WI38 (cell line): Measurements from ENCODE around the gene TCHHL1.

Source experiments
- H3K4me3 ChIP-seq: 2 replicates; pipeline ENCODE4 v1.5.1; 2011; ENCODE audit warnings: low read depth, mild to moderate bottlenecking, control low read depth, low read length
- TF ChIP-seq, protein P1 (sequence below): IDR thresholded peaks from 2 replicates; pipeline ENCODE4 v1.5.1; 2012; ENCODE audit warnings: low read depth, mild to moderate bottlenecking, control low read depth, low read length

TCHHL1 gene

DNA sequence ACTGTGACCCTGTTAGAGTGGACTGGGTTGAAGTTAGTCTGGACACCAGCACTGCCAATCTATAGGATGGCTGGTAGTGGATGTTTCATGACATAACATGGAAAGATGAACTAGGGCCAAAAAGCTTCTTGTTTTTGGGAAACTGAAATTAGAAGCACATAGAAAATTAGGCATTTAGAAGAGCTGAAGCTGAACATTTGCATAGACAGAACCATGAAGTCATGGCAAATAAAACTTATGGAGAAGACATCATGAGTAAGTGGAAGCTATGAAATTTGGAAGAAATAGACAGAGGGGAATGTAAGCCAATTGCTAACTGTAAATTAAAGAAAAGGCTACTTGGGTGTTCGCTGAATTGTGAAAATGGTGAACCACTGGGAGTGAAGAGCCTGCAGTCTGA is 49.4 kb downstream of the TCHHL1 start:
- H3K4me3 ChIP-seq: no peak overlapping the region
- TF ChIP-seq, protein P1, sequence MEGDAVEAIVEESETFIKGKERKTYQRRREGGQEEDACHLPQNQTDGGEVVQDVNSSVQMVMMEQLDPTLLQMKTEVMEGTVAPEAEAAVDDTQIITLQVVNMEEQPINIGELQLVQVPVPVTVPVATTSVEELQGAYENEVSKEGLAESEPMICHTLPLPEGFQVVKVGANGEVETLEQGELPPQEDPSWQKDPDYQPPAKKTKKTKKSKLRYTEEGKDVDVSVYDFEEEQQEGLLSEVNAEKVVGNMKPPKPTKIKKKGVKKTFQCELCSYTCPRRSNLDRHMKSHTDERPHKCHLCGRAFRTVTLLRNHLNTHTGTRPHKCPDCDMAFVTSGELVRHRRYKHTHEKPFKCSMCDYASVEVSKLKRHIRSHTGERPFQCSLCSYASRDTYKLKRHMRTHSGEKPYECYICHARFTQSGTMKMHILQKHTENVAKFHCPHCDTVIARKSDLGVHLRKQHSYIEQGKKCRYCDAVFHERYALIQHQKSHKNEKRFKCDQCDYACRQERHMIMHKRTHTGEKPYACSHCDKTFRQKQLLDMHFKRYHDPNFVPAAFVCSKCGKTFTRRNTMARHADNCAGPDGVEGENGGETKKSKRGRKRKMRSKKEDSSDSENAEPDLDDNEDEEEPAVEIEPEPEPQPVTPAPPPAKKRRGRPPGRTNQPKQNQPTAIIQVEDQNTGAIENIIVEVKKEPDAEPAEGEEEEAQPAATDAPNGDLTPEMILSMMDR: no peak

DNA sequence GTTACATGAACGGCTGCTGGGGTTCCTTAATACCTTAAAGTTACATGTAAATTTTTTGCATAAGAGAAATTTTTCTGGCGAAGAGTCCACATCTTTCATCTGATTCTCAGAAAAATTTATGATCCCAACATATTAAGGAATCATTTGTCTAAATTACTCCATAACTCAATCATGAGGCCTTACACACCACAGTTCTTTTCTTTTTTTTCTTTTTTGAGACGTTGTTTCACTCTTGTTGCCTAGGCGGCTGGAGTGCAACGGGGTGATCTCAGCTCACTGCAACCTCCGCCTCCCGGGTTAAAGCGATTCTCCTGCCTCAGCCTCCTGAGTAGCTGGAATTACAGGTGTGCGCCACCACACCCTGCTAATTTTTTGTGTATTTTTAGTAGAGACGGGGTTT is 50.0 kb downstream of the TCHHL1 start:
- no peak overlapping the region for H3K4me3 ChIP-seq
- TF ChIP-seq, protein P1: no peak

DNA sequence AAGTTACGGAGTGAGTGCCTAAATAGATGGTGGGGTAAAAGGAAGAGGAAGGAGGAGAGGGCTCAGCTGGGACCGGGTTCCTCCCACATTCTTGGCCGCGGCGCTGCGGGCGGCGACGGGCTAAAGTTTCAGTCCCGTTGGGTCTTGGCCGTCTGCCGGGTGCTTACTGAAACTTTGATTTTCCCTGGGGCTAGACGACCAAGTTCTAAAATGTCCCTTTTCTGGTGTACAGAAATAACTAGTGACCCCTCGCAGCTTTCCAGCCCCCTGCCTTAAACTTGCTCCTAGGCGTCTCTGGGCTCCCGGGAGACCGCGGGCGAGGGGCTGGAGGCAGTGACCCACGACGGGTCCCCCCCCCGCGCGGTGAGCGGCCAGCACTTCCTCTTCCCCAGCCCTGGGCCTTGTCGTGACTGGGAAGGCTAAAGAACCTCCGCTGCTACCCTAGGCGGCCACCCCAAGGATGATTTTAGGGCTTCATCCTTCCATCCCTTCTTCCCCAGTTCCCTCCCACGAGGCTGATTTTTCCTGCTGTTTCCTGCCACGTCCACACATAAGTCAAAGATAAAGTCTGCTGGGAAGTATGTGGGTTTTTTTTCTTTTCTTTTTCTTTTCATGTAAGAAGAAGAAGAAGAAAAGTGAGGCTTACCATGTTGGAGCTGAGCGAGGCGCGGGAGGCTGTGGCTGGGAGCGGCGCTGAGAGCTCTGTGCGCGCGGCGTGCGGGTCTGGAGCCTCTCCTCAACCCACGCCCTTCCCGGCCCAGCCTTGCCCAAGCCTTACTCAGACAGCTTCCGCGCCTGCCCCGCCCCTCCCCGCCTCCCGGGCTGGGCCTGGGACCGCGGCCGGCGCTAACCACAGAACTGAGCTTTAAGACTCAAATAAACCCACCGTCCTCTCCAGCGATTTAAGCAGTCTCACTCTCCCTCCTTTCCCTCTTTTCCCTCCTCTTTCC is 52.3 kb downstream of the TCHHL1 start, which contains the start of gene S100A11:
TSS of gene S100A11 (minus strand) at position 738 of the 950 bp plus-strand sequence. CDS start at position 649, 89 bp downstream.
- TF ChIP-seq, protein P1: no peak
- H3K4me3 ChIP-seq: peak within 1 kb of the TSS; percentile 79

DNA sequence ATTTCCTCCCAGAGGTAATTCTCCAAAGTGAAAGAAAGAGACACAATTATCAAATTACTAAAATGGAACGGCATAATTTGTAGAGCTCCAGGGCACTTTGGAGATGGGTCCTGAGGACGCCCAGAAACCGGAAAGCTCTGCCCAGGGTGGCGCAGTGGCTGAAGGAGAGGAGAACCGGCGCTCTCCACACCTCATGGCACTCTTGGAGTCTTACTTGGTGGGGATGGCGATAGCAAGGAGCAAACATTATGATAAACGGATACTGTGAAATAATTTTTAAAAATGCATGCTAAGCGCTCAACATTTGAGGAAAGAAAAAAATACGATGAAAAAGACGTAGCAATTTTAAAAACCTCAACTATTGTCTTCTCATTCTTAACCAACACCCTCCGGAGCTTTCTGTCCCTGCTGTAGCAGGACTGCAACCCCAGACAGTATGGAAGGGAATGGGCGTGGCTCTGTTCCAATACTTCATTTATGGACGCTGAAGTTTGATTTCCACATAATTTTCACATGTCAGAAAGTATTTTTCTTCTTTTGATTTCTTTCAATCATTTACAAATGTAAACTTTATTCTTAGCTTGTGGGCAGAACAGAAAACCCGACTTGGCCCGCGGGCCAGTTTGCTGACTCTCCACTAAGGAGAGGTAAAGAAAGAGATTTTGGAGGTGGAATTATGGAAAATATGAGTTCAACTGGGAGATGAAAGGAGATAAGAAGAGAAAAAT is 53.2 kb downstream of the TCHHL1 start:
- peak overlapping the region; percentile 79 for H3K4me3 ChIP-seq
- TF ChIP-seq, protein P1: no peak

- H3K4me3 ChIP-seq: peak overlapping the region; percentile 79
- TF ChIP-seq, protein P1: peak; percentile 68
Observed at GRCh38 chr1:152034654-152035538, 54.0 kb downstream of the TCHHL1 start.

DNA sequence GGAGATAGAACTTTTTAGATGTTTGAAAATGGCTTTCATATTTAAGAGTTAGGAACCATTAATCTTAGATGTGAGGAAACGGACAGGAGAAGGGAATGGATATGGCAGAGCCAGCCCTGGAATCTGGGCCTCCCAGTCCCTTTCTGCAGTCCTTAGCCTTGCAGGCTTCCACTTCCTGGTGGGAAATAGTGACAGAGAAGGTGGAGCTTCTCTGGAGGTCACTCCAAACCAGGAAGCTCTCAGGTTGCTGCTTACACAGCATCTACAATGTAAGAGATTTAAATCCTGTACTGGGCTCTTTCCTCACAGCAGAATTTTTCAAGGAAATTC is 54.6 kb downstream of the TCHHL1 start:
- peak overlapping the region; percentile 79 for H3K4me3 ChIP-seq

More for the DNA sequence above, 54.6 kb downstream of the TCHHL1 start:
- TF ChIP-seq, protein P1: no peak
